Bronchial epithelial cell (primary cell): ENCODE measurements around the gene LUC7L2. TPM values are rescaled to one million over a fixed set of nuclear protein-coding genes. Genes with fewer than 3 reads are reported as not detected.

Source experiments
- DNase-seq: peaks from one replicate; pipeline ENCODE4 v3.0.0-alpha.2; 2010; ENCODE audit warnings: low read depth
- FAIRE-seq: peaks from 2 replicates; lab custom pipeline; 2011; peaks lifted over from hg19 to GRCh38; lab: Jason Lieb, UNC
- H3K27me3 ChIP-seq: 2 replicates; pipeline ENCODE4 v1.5.1; 2011; ENCODE audit warnings: low read length; ENCODE audit not compliant: control insufficient read depth, insufficient read depth
- H3K36me3 ChIP-seq: 2 replicates; pipeline ENCODE4 v1.5.1; 2011; ENCODE audit warnings: low read length; ENCODE audit not compliant: control insufficient read depth, insufficient read depth
- H3K4me3 ChIP-seq: 2 replicates; pipeline ENCODE4 v1.5.1; 2011; ENCODE audit warnings: mild to moderate bottlenecking, low read depth, low read length, control low read depth
- CTCF ChIP-seq: IDR thresholded peaks from 2 replicates; pipeline ENCODE4 v1.5.1; 2011; ENCODE audit warnings: mild to moderate bottlenecking, moderate library complexity, low read length, control low read depth, inconsistent platforms; ENCODE audit not compliant: insufficient read depth, severe bottlenecking
- total RNA-seq: library from RNA; depleted of rRNA; stranded (reverse); fragments of >200 nt; gene quantifications from 2 replicates; pipeline ENCODE4 v1.2.1, GENCODE V29; 2014

LUC7L2 gene
- total RNA-seq, 1 donor from 2014 or later: 52.7 TPM

GRCh38 chr7:139431459-139431858 lies 71.8 kb downstream of the LUC7L2 start:
- no peaks in the 10 kb centered on the region for H3K27me3 ChIP-seq
- FAIRE-seq (no peak), DNase-seq (peak; percentile 39)
- H3K4me3 ChIP-seq: no peak overlapping the region
- no peaks in the 10 kb centered on the region for H3K36me3 ChIP-seq
- no peak for TF ChIP-seq CTCF

DNA sequence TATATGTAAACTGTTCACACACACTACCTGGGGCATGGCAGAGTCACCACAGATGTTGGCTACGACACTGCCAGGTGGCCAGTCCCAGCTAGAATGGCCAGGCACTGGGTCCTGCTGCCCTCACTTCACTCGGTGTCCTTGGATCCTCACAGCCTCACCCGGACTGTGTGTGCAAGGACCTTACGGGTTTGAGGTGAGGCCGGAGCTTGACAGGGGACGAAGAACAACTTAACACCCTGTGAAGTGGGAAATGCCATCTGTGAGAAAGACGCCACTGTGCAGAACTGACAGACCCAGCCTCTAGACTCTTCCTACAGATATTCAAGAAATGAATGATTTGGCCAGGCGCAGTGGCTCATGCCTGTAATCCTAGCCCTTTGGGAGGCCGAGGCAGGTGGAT lies 77.1 kb downstream of the LUC7L2 start:
- Histone ChIP-seq H3K27me3 (no peaks in the 10 kb centered on the region), H3K36me3 (no peaks in the 10 kb centered on the region), H3K4me3 (no peak overlapping the region)
- no peak for TF ChIP-seq CTCF
- no peak for FAIRE-seq
- DNase-seq: no peak

DNA sequence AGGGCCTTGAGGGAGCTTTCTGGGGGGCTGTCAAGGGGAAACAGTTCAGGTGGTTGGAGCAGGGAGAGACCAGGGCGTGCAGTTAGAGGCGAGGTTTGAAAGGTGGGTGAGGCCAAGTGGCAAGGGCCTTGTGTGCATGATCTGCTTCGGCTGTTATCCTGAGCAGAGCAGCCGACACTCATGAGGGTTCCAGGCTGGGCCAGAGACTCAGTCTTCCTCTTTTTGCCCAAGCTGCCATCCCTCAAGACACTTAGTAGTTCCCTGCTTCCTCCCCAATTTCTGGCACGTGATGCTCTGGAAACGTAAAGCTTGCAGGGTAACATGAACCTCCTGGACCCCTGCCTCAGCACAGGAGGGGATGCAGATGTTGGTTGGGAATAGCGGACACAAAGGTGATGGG lies 79.7 kb downstream of the LUC7L2 start:
- FAIRE-seq (no peak), DNase-seq (no peak)
- Histone ChIP-seq H3K4me3 (no peak overlapping the region), H3K27me3 (no peaks in the 10 kb centered on the region), H3K36me3 (no peaks in the 10 kb centered on the region)
- TF ChIP-seq CTCF: no peak

- Histone ChIP-seq H3K4me3 (no peak overlapping the region), H3K36me3 (no peaks in the 10 kb centered on the region), H3K27me3 (no peaks in the 10 kb centered on the region)
- FAIRE-seq (peak; percentile 68), DNase-seq (peak; percentile 86)
- no peak for TF ChIP-seq CTCF
Measured at GRCh38 chr7:139441961-139442360, 82.3 kb downstream of the LUC7L2 start.

DNA sequence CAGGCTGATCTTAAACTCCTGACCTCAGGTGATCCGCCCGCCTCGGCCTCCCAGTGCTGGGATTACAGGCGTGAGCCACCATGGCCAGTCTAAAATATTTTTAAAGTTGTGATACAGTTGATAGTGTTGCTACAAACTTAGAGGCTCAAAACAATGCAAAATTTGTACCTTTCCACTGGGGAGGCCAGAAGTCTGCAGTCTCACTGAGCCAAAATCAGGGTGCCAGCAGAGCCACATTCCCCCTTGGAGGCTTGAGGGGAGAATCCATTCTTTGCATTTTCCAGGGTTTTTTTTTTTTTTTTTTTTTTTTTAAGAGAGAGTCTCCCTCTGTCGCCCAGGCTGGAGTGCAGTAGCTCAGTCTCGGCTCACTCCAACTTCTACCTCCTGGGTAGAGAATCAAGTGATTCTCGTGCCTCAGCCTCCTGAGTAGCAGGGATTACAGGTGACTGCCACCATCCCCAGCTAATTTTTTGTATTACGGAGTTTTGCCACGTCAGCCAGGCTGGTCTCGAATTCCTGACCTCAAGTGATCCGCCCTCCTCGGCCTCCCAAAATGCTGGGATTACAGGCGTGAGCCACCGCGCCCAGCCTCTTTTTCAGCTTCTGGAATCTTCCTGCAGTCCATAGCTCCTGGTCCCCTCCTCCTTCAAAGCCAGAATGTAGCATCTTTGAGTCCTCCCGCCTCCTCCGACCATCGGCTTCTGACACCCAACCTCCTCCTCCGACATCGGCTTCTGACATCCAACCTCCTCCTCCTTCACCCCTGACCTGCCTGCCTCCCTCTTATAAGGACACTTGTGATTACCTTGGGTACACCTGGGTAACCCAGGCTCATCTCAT lies 86.6 kb downstream of the LUC7L2 start:
- H3K4me3 ChIP-seq: no peak overlapping the region
- FAIRE-seq (no peak), DNase-seq (no peak)
- TF ChIP-seq CTCF: no peak
- H3K27me3 ChIP-seq: no peaks in the 10 kb centered on the region
- no peaks in the 10 kb centered on the region for H3K36me3 ChIP-seq
